Measurements from ENCODE around the gene TTC13.
"Not testable (repeated sequence)": the region's sequence is repeated elsewhere in the genome, so short reads cannot be mapped to it uniquely, and the experiment has no call there.

TTC13 gene

GRCh38 chr1:230986976-230987375 is 8.3 kb upstream of the TTC13 start:
- DNase-seq (ENCODE audit: low spot score): no peak

GRCh38 chr1:230985711-230986110 is 7.0 kb upstream of the TTC13 start:
- DNase-seq (ENCODE audit: low spot score): no peak

- not testable (repeated sequence) for DNase-seq (ENCODE audit: low spot score)
Measured at GRCh38 chr1:230984622-230985515, 6.2 kb upstream of the TTC13 start.

GRCh38 chr1:230983811-230984210 is 5.2 kb upstream of the TTC13 start:
- no peak for DNase-seq (ENCODE audit: low spot score)

DNA sequence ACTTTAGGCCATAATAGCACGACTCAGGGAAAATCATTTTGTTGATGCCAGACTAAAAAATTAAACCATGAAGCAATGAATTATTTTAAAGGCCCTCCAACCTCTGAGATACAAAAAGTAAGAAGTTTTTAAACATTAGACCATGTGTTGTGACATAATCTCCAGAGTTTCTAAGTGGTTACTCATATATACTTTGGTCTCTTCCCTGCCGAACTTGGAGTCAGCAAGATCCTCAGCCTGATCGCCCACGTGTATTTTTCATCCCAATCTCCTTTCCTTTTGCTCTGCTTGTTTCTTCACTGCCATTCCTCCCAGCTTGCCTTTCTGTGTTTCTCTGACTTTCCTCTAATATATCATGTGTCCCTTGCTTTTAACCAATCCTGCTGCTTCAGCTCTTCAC is 4.0 kb upstream of the TTC13 start:
- DNase-seq (ENCODE audit: low spot score): no peak

DNA sequence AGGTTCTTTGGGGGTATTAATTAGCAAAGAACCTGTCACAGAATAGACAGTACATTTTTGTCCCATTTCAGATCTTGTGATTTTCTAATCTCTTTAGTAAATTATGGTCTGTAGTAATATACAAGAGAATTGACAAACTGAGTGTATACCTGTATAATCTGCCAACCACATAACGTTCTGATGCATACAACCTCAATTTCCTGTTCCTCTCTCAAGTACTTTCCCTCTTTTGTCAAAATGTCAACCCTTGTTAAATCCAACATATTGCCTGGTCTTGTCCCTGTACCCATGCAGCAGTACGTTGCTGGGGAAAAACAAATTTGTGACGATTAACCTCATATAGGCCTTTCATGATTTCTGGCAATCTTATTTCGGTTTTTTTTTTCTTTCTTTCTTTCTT is 1.3 kb upstream of the TTC13 start:
- no peak for DNase-seq (ENCODE audit: low spot score)

DNA sequence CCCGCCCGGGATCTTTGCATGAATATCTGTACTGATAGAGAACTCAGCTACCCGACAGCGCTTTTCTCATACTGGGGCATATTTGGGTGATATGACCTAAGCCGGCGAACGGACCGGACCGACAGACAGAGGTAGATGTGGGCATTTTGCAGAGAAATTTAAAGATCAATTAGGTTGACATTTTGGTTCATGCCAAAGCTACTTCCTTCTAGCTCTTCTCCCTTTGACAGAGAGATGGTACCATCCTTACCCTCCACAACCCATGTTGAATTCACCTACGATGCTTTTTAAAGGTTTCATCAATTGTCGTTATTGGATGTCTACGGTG is 692 bp upstream of the TTC13 start:
- DNase-seq (ENCODE audit: low spot score): no peak

DNA sequence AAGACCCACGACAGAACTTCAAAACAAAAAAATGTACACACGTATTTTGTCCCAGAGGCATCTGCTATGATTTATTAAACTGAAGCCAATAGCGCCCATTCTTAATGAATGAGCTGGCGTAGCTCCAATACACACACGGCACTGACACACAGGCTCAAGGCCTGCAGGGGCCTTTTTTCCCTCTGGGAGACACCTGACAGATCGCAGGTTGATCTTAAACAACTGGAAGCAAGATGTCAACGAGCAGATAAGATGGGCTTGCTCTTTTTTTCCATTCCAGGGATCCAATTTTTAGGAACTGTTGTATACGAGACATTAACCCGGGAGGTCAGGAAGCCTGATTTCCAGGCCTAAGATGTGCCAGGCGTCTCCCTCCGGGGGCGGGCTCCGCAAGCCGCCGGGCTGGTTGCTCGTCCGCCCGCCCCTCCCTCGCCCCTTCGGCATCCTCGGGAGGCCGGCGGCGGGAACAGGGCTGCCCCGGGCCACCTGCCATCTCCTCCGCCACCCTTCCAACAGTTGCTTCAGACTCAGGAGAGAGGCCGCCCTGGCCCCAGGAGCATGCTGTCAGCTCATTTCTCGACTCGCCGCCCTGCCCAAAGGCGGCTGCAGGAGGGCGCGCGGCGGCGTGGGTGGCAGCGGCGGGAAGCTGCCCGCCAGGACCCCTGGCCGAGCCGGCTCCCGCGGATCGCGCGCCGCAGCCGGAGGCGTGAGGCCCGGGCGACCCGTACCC is 735 bp downstream of the TTC13 start:
- DNase-seq (ENCODE audit: low spot score): peak; percentile 15

DNA sequence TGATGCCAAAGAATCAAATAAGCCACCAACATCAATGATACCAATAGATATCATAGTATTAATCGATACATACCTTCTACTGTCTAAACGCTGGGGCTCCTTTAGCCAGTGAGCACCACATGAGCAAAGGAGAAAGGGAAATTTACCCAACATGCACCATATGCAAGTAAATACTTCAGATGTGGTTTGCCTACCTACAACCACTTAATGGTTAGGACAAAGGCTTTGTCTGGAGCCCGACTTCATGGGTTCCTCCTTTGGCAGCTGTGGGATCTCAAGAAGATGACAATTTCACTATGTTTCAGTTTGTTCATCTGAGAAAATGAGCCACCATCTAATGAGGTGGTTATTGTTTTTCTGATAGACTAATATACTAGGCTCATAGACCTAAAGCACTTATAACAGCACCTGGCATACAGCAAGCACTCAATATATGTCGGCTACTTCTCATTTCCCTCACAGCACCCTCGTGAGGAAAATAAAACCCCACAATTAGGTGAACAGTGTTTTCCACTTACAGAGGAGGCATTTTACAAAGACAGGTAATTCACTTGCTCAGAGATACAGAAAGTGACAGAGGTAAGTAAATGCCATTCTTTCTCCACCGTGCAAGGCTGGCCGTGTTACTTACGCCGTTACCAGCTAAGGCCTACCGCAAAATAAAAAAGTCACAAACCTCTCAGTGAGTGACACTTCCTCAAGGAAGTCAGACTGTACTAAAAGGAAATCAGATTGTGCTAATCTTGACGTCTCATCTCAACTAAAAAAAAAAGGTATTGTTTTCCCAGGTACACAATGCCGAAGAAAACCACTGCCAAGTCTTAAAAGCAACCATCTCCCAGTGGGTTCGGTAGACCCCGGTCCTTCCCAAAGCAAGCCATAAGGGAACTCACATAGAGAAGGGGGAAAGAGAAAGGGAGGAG is 1.6 kb downstream of the TTC13 start:
- DNase-seq (ENCODE audit: low spot score): peak; percentile 53

DNA sequence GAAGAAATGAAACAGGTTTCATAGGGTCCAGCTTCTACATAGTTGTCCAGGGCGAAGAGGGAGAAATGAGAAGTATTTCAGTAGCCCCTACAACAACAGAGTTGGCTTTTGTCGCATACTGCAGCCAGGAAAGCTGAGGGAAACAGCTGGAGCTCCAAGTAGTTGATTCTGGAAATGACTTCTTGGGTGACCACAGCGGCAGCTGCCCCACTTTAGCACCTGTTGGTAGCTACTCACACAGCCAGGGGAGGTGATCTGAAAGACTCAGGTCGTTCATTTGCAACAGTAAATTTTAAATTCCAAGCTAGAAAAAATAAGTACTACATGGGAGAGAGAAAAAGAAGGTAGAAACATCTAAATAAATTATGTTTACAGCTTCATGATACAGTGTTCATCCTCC is 2.3 kb downstream of the TTC13 start:
- DNase-seq (ENCODE audit: low spot score): no peak

- DNase-seq (ENCODE audit: low spot score): no peak
Measured at GRCh38 chr1:230975636-230976035, 3.0 kb downstream of the TTC13 start.

GRCh38 chr1:230972855-230973271 is 5.8 kb downstream of the TTC13 start:
- DNase-seq (ENCODE audit: low spot score): peak; percentile 75

GRCh38 chr1:230971771-230972170 is 6.9 kb downstream of the TTC13 start:
- no peak for DNase-seq (ENCODE audit: low spot score)

GRCh38 chr1:230970432-230970831 is 8.2 kb downstream of the TTC13 start:
- no peak for DNase-seq (ENCODE audit: low spot score)

DNA sequence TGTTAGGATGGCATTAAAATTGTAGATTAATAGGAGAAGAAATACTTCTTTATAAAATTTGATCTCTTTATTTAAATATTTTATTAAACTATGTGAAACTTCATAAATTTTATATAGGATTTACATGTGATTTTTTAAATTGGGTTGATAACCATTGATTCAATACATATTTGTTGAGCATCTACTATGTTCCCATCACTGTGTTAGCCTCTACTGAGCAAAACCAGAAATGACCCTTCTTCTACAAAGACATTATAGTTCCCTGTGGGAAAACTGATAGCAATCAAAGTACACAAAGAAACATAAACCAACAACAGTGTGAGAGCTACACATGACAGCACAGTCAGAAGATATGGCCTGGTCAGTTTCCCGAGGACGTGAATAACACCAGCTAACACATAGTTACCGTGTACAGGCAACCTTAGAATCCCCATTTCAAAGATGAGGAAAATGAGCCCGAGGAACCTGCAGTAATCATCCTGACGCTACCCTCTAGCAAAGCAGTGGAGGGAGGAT is 12.2 kb downstream of the TTC13 start:
- DNase-seq (ENCODE audit: low spot score): no peak

DNA sequence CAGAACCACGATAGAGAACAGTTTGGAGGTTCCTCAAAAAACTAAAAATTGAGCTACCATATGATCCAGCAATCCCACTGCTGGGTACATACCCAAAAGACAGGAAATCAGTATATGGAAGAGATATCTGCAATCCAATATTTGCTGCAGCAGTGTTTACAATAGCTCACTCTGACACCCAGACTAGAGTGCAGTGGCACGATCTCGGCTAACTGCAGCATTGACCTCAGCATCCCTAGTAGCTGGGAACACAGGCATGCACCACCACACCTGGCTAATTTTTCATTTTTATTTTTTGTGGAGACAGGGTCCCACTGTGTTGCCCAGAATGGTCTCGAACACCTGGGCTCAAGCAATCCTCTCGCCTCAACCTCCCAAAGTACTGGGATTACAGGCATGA is 13.1 kb downstream of the TTC13 start:
- DNase-seq (ENCODE audit: low spot score): no peak

GRCh38 chr1:230964896-230965295 is 13.8 kb downstream of the TTC13 start:
- DNase-seq (ENCODE audit: low spot score): no peak

DNA sequence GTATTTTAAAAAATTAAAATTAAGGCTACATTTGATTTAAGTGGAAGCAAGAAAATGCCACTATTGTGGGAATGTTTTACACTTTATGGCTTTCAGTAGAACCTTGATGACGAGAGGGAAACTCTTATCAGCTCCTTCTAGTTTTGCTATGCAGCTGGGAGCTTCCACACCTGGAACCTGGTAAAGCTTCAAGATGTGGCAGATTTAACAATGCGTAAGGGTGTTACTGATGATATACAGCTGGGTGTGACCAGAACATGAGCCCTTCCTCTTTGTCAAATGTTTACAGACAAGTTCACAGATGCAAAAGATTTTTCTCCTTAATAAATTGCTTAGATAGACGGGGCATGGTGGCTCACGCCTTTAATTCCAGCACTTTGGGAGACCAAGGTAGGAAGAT is 20.3 kb downstream of the TTC13 start:
- DNase-seq (ENCODE audit: low spot score): no peak

DNA sequence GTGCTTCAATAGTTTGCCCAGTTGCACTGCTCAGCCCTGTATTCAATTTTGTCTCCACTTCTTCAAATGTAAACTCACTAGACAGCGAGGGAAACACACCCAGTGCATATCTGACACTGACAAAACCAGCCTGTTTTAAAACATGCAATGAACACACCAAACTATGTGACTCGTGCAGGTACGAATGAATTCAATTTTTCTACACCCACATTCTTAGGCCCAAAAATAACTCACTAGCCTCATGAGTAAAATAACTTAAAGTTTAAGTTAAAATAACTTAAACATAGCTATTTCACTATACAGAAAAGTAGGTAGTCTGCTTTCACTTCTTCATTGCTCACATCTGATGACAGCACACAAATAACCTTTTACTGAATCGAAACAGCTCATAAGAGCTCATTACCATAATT is 21.1 kb downstream of the TTC13 start:
- DNase-seq (ENCODE audit: low spot score): no peak

- DNase-seq (ENCODE audit: low spot score): no peak
Measured at GRCh38 chr1:230950404-230950803, 28.3 kb downstream of the TTC13 start.

- DNase-seq (ENCODE audit: low spot score): no peak
Measured at GRCh38 chr1:230948903-230949302, 29.8 kb downstream of the TTC13 start.

GRCh38 chr1:230948301-230948700 is 30.4 kb downstream of the TTC13 start:
- no peak for DNase-seq (ENCODE audit: low spot score)
